GM19025 (cell line): Measurements from ENCODE around the gene RPL37.
A peak's percentile ranks its signal among the peaks of the same experiment; 100 is the strongest.
"Not testable (repeated sequence)": the region's sequence is repeated elsewhere in the genome, so short reads cannot be mapped to it uniquely, and the experiment has no call there.

Experiments used
- ATAC-seq: cut with Tn5 transposase; IDR thresholded peaks from one replicate; pipeline ENCODE4 v1.9.1; 2021; ENCODE audit warnings: mild to moderate bottlenecking, low read depth, moderate library complexity; ENCODE audit not compliant: unreplicated experiment

The RPL37 gene

DNA sequence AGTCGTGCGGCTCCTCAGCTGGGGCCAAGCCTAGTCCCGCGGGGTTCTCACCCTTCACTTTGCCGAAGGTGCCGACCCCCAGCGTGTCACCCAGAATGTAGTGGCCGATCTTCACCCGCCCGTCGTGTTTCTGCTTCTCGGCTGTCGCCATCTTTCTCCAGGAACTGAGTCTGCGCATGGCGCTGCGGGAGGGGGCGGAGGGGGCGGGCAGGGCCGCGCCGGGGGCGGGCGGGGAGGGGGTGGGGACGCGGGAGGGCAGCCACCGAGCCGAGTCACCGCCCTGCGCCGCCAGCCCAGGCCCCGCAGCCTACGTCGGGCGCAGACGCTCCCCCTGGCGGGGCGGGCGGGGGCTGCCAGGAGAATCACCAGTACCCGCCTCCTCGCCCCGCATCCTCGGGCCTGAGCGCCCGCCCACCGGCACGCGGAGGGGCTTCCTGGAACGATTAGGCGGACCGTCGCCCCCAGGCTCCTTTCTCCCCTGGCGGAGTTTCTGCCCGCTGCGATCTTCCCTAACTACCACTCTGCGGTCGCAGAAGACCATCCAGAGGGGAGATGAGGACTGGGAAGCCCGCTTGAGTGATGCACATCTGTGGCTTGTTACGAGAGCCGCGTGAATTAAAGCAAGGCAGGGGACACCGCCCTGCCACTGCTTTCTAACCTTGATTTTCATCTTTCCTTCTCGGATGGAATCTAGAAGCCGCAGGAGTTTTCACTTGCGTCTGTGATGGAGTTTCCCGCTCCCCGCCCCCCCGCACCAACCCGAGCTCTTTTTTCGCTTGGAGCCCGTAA is 36.8 kb downstream of the RPL37 start, which contains the start of gene PRKAA1:
TSS of gene PRKAA1 (minus strand) at position 363 of the 789 bp plus-strand sequence. CDS start at position 178, 185 bp downstream.
- peak; percentile 97 for ATAC-seq

DNA sequence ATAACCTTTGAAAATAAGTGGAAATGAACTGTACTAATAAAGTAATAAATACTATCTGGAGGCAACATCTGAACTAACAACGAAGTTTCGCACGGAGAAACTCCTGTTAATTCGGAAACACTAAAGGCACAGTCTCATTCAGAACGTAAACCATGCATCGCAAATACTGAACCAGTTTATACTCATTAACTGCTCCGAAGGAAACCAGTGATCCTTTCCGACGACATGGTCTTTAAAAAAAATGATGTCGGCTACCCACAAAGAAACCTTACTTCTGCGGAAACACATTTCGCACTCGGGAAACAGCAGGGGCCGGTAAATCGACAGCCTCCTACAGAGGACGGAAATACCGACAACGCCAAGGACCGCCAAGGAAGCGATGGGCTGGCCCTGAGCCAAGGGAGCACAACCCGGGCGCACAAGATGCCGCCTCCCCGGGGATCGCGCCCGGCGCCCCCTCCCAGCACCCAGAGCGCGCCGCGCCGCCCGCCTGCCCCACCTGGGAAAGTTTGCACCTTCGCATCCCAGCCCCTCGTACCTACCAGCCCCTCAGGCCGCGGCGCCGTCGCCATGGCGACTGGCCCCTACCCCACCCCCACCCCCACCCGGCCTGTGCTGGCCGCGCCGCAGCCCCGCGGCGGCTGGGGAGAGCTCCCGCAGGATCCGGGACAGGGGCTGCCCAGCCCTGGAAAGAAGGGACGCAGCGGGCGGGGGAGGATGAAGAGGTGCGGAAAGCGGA is 37.6 kb downstream of the RPL37 start:
- ATAC-seq, result peak; percentile 30

DNA sequence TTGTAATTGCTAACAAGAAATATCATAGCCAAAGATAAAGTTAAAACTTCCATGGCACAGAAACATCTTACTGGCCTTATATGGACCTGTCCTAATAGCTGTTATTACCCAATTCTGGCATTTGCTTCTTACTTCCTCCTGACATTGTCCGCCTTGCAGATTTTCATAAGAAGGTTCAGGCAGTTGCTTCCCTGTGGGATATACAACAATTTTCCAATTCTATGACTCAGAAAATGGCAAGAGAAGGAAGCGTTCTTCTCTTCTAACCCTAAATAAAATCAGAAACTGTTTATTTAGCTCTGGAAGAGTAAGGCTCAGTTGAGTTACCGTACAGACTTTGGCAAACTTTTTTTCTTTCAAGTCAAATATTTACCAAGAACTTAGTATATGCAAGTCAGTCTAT is 38.5 kb downstream of the RPL37 start:
- no peak for ATAC-seq

DNA sequence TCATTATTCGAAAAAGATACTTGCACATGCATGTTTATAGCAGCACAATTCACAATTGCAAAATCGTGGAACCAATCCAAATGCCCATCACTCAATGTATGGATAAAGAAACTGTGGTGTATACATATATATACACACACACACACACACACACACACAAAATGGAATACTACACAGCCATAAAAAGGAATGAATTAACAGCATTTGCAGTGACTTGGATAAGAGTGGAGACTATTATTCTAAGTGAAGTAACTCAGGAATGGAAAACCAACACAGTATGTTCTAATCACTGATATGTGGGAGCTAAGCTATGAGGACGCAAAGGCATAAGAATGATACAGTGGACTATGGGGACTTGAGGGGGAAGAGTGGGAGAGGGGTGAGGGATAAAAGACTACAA is 40.1 kb downstream of the RPL37 start:
- not testable (repeated sequence) for ATAC-seq

DNA sequence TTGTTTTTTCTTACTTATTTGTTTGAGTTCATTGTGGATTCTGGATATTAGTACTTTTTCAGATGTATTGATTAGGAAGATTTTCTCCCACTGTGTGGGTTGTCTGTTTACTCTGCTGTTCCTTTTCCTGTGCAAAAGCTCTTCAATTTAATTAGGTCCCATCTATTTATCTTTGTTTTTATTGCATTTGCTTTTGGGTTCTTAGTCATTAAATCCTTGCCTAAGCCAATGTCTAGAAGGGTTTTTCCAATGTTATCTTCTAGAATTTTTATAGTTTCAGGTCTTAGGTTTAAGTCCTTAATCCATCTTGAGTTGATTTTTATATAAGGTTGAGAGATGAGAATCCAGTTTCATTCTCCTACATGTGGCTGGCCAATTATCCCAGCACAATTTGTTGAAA is 40.7 kb downstream of the RPL37 start:
- not testable (repeated sequence) for ATAC-seq

DNA sequence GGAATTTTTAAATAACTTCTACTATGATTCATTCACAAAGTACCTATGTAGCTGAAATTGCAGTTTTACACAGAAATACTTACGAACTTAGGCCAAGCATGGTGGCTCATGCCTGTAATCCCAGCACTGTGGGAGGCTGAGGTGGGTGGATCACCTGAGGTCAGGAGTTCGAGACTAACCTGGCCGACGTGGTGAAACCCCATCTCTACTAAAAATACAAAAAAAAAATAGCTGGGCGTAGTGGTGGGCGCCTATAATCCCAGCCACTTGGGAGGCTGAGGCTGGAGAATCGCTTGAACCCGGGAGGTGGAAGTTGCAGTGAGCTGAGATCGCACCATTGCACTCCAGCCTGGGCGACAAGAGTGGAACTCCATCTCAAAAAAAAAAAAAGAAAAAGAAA is 42.3 kb downstream of the RPL37 start:
- ATAC-seq, result not testable (repeated sequence)

- no peak for ATAC-seq
These were observed 43.3 kb downstream of the RPL37 start for GRCh38 chr5:40791715-40792139.

GRCh38 chr5:40790947-40791593 is 44.0 kb downstream of the RPL37 start:
- ATAC-seq, result no peak

DNA sequence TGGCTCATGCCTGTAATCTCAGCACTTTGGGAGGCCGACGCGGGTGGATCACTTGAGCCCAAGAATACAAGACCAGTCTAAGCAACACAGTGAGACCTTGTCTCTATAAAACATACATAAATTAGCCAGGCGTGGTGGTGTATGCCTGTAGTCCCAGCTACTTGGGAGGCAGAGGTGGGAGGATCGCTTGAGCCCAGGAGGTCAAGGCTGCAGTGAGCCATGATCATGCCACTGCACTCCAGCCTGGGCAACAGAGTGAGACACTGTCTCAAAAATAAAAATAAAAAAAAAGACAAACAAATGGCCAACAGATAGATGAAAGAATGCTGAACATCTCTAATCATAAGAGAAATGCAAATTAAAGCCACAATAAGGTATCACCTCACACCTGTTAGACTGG is 46.1 kb downstream of the RPL37 start:
- not testable (repeated sequence) for ATAC-seq

GRCh38 chr5:40787986-40788385 is 47.0 kb downstream of the RPL37 start:
- no peak for ATAC-seq

- ATAC-seq, result not testable (repeated sequence)
These were observed 48.4 kb downstream of the RPL37 start for GRCh38 chr5:40786664-40787063.

DNA sequence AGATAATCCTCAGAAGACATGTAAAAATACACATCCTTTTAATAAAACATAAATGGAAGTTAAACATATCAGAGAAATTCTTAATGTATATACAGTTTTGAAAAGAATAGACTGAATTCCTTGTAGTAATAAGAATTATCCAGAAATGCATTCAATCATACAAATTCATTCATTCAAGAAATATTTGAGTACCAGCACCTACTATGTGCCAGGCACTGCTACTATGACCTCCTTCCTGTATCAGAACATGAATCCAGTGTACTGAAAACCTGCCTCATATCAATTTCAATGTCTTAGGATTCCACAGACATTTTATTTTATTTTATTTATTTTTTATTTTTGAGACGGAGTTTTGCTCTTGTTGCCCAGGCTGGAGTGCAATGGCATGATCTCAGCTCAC is 50.1 kb downstream of the RPL37 start:
- ATAC-seq, result no peak

DNA sequence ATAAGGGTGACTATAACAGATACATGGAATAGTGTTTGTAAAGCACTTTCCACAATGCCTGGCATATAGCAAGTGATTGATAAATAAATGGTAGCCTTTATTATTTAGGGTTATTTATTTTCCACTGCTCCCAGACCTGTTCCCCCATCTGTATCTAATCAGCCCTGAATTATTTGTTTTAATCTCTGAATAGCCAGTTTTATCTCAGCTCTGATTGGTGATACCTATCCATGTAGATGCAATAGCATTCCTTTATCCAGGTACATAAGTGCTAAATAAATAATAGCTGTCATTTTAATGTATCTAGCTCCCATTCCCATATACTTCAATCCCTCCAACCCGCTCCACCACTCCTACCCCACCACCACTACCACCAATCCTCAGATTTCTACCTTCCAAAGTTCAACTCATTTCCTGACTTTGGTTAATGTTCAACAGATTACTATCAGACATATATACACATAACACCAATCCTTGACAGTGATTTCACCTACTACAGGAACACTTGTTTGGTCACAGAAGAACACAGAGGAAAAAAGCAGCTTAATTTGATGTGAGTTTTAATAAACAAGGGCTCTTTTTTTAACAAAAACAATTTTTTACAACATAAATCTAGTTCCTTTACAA is 50.9 kb downstream of the RPL37 start:
- ATAC-seq, result no peak

DNA sequence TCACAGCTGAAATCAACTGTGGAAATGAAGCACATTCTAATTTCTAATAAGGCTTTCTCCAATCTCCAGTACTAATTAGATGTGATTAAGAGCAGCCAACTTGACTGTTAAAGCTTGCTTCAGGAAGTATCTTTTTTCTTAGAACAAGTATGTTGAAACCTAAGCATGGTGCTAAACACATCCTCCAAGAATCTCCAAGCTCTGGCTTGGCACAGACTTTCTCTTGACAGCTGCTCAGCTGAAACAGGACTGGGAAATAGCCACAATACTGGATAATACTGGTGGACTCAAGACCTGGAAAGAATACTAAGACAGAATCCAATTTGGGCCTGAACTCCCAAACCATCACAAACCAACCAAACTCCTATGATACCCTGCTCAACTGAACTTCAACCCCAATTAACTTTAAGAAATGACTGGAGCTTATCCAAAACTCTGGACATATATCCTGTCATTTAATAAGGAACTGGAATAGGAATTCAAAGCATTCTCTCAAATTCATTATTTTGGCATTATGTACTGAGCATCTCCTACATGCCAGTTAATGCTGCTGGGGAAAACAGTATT is 53.1 kb downstream of the RPL37 start:
- ATAC-seq, result no peak

DNA sequence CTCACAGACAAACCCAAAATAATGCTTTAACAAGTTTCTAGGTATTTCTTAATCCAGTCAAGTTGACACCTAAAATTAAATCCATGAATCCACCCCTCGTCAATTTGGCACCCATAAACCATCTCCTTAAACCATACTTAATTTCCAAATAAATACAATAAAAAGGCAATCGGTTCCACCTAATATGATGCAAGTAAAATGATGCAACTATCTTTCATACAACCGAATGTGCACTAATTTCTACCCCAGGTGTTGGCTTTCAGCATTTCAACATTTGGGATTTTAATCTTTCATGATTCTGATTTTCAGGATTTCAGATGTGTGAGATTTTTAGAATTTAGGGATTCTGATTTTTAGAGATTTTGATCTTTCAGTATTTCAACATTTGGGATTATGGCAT is 54.2 kb downstream of the RPL37 start:
- ATAC-seq, result no peak

DNA sequence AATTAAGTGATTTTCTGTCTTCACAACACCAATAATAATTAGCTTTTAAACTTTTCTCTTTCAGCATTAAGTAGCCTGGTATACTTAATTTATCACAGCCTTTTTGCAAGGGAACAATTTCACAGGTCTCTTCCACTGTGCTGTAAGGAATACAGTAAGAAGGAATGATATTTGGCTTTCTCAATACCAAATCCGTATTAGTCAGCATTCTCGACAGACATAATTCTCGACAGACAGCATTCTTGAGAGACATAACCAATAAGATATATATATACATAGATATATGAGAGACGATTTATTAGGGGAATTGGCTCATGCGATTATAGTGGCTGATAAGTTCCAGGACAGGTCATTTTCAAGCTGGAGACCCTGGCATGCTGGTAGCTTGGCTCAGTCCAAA is 54.8 kb downstream of the RPL37 start:
- ATAC-seq, result no peak

DNA sequence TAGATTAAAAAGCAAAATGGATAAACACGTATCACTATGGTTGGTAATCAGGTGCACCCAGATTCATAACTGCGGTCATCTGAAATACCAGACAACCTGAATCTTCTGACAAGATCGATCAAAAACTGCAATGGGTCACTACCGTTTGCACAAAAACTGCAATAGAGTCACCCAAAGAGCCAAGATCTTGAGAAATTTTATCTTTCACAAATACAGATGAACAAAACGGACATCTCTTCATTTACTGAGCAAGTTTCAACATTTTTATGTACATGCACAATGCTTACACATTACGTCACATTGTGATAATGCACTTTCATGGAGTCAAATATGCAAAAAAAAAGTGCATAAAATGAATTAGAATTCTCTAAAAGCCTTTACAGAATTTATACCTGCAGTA is 55.5 kb downstream of the RPL37 start:
- no peak for ATAC-seq

- no peak for ATAC-seq
These were observed 56.9 kb downstream of the RPL37 start for GRCh38 chr5:40778133-40778532.

DNA sequence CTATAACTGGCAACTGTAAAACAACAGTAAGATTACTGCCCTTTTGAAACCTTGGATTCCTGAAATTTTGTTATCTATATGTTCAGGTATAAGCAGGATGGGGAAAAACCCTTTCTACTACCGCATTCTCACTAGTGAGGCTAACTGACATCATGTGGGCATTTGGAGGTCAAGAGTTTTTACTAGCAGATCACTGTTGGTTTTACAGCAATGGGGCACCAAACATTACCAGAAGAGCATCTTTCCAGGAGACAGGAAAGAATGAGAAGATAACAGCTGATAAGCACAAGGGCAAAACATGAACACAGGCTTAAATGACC is 58.4 kb downstream of the RPL37 start:
- no peak for ATAC-seq

DNA sequence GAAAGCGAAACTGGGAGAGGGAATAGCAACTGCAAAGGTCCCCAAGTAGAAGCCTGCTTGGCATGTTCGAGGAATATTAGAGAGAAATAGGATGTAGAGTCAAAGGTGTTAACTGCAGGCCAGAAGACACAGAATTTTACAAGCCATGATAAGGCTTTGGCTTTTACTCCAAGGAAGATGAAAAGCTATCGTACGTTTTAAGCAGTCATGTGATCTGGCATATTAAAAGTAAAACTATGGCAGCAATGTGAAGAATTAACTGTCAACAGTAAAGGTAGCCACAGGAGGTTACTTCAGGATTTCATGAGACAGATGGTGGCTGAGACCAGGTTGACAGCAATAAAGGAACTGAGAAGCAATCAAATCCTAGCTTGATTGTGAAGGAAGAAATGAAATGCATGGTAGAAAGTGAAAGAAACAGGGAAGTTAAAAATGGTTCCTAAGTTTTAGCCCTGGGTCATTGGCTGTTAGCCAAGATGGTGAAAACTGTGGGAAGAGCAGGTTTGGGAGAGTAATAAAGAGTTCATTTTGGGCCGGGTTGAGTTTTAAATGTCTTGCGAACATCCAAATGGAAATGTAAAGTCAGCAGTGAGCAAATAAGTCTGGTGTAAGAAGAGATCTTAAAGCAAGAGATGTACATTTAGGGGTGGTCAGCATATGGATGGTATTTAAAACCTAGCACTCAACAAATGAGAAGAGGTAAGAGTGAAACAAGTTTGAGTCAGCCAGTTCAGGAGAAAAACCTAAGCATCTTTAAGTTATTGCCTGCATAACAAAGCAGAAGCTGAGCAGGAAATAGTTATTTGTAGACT is 59.0 kb downstream of the RPL37 start:
- no peak for ATAC-seq
